Measurements from ENCODE around the gene HTR4. TPM values are rescaled to one million over a fixed set of nuclear protein-coding genes. Genes with fewer than 3 reads are reported as not detected.

Gene HTR4
- total RNA-seq, 4 donors from 2014 or later, result 0.21 TPM; not detected in 3

- Histone ChIP-seq H3K27ac (no peak overlapping the region), H3K36me3 (no peaks in the 10 kb centered on the region), H3K27me3 (no peaks in the 10 kb centered on the region), H3K4me3 (no peak overlapping the region), H3K4me1 (no peaks in the 10 kb centered on the region), H3K9me3 (no peaks in the 10 kb centered on the region)
- TF ChIP-seq POLR2A (IDR thresholded peaks at IDR 0.05), result no peak
- DNase-seq (ENCODE audit: low spot score in 2 of 2), result no peak
- 65 to 71% methylated on average over 1 of the region's 1 CpG for WGBS, 2 donors
These were observed 81.0 kb downstream of the HTR4 start for GRCh38 chr5:148573374-148573773.

GRCh38 chr5:148569948-148570347, 84.4 kb downstream of the HTR4 start:
- no peaks in the 10 kb centered on the region for H3K27me3 ChIP-seq
- H3K4me1 ChIP-seq, result no peaks in the 10 kb centered on the region
- no peak overlapping the region for H3K4me3 ChIP-seq
- TF ChIP-seq CTCF (IDR thresholded peaks at IDR 0.05), result no peak
- TF ChIP-seq EP300 (IDR thresholded peaks at IDR 0.05), result no peak
- TF ChIP-seq POLR2A (IDR thresholded peaks at IDR 0.05), result no peak
- no peak overlapping the region for H3K27ac ChIP-seq
- no peaks in the 10 kb centered on the region for H3K9me3 ChIP-seq
- DNase-seq (ENCODE audit: low spot score in 2 of 2), result no peak
- no peaks in the 10 kb centered on the region for H3K36me3 ChIP-seq

- Histone ChIP-seq H3K36me3 (no peaks in the 10 kb centered on the region), H3K27me3 (no peaks in the 10 kb centered on the region), H3K9me3 (no peaks in the 10 kb centered on the region), H3K4me1 (no peaks in the 10 kb centered on the region), H3K4me3 (no peak overlapping the region), H3K27ac (no peak overlapping the region)
- WGBS, 2 donors, result 78 to 85% methylated on average over 3 of the region's 3 CpGs
- TF ChIP-seq POLR2A (IDR thresholded peaks at IDR 0.05), result no peak
- TF ChIP-seq CTCF (IDR thresholded peaks at IDR 0.05), result no peak
- no peak for TF ChIP-seq EP300 (IDR thresholded peaks at IDR 0.05)
- no peak for DNase-seq (ENCODE audit: low spot score in 2 of 2)
These were observed 89.2 kb downstream of the HTR4 start for GRCh38 chr5:148565148-148565547.

- no peak overlapping the region for H3K27ac ChIP-seq
- H3K36me3 ChIP-seq, result no peaks in the 10 kb centered on the region
- H3K4me1 ChIP-seq, result no peaks in the 10 kb centered on the region
- H3K4me3 ChIP-seq, result no peak overlapping the region
- no peak for DNase-seq (ENCODE audit: low spot score in 2 of 2)
- no peaks in the 10 kb centered on the region for H3K27me3 ChIP-seq
- WGBS, 2 donors, result 78 to 89% methylated on average over 1 of the region's 1 CpG
- H3K9me3 ChIP-seq, result no peaks in the 10 kb centered on the region
- TF ChIP-seq CTCF (IDR thresholded peaks at IDR 0.05), result no peak
- TF ChIP-seq EP300 (IDR thresholded peaks at IDR 0.05), result no peak
- no peak for TF ChIP-seq POLR2A (IDR thresholded peaks at IDR 0.05)
These were observed 91.3 kb downstream of the HTR4 start for GRCh38 chr5:148563021-148563420.

- Histone ChIP-seq H3K9me3 (no peaks in the 10 kb centered on the region), H3K4me3 (no peak overlapping the region), H3K27ac (no peak overlapping the region), H3K4me1 (no peaks in the 10 kb centered on the region), H3K27me3 (no peaks in the 10 kb centered on the region), H3K36me3 (no peaks in the 10 kb centered on the region)
- no peak for DNase-seq (ENCODE audit: low spot score in 2 of 2)
- WGBS, 2 donors, result 15 to 28% methylated on average over 3 of the region's 3 CpGs
- TF ChIP-seq POLR2A (IDR thresholded peaks at IDR 0.05), result no peak
- no peak for TF ChIP-seq CTCF (IDR thresholded peaks at IDR 0.05)
- no peak for TF ChIP-seq EP300 (IDR thresholded peaks at IDR 0.05)
These were observed 92.5 kb downstream of the HTR4 start for GRCh38 chr5:148561801-148562311.

GRCh38 chr5:148559461-148559860, 94.9 kb downstream of the HTR4 start:
- no peak overlapping the region for H3K27ac ChIP-seq
- WGBS, 2 donors, result 26 to 30% methylated on average over 4 of the region's 4 CpGs
- H3K4me3 ChIP-seq, result no peak overlapping the region
- TF ChIP-seq POLR2A (IDR thresholded peaks at IDR 0.05) (no peak), CTCF (IDR thresholded peaks at IDR 0.05) (no peak), EP300 (IDR thresholded peaks at IDR 0.05) (no peak)
- no peaks in the 10 kb centered on the region for H3K9me3 ChIP-seq
- H3K27me3 ChIP-seq, result no peaks in the 10 kb centered on the region
- H3K4me1 ChIP-seq, result no peaks in the 10 kb centered on the region
- DNase-seq (ENCODE audit: low spot score in 2 of 2), result no peak
- no peaks in the 10 kb centered on the region for H3K36me3 ChIP-seq

All from tibial nerve (tissue), 4 donors.